Epithelial cell of esophagus (primary cell): ENCODE data around the gene GNB1L.

ENCODE experiments used
- DNase-seq: peaks from one replicate; pipeline ENCODE4 v3.0.0; 2010; ENCODE audit warnings: low read depth
- H3K4me3 ChIP-seq: 2 replicates; pipeline ENCODE4 v1.5.1; 2011; ENCODE audit warnings: mild to moderate bottlenecking, low read length, control low read depth
- CTCF ChIP-seq: IDR thresholded peaks from 2 replicates; pipeline ENCODE4 v1.5.1; 2011; ENCODE audit warnings: low read depth, mild to moderate bottlenecking, low read length, control low read depth, inconsistent platforms; ENCODE audit not compliant: insufficient read depth; ENCODE audit errors: missing control alignments

GNB1L gene

GRCh38 chr22:19823902-19824211 lies 30.8 kb downstream of the GNB1L start:
- no peak overlapping the region for H3K4me3 ChIP-seq
- peak; percentile 87 for DNase-seq
- no peak for TF ChIP-seq CTCF

- DNase-seq = no peak
- H3K4me3 ChIP-seq = no peak overlapping the region
- TF ChIP-seq CTCF = no peak
These were observed 31.3 kb downstream of the GNB1L start for GRCh38 chr22:19823191-19823901.

GRCh38 chr22:19822301-19823117 lies 32.2 kb downstream of the GNB1L start:
- no peak overlapping the region for H3K4me3 ChIP-seq
- no peak for DNase-seq
- TF ChIP-seq CTCF = no peak

- no peak for TF ChIP-seq CTCF
- DNase-seq = no peak
- no peak overlapping the region for H3K4me3 ChIP-seq
These were observed 33.0 kb downstream of the GNB1L start for GRCh38 chr22:19821523-19822300.

- DNase-seq = no peak
These were observed 33.7 kb downstream of the GNB1L start for GRCh38 chr22:19820880-19821522.

More at GRCh38 chr22:19820880-19821522, 33.7 kb downstream of the GNB1L start:
- no peak overlapping the region for H3K4me3 ChIP-seq
- TF ChIP-seq CTCF = no peak
